GM23248 (cell line): Measurements from ENCODE around the gene UBE2E3. TPM values are rescaled to one million over a fixed set of nuclear protein-coding genes. Genes with fewer than 3 reads are reported as not detected.

Experiments
- DNase-seq: peaks from one replicate; pipeline ENCODE4 v3.0.0-alpha.2; 2015
- H2AFZ ChIP-seq: fragments of 200-600 bp; sonication (generic); 2 replicates; pipeline ENCODE4 v1.6.1; 2016; ENCODE audit warnings: antibody characterized with exemption
- H3F3A ChIP-seq: fragments of 200-600 bp; sonication (generic); 2 replicates; pipeline ENCODE4 v1.6.1; 2016; ENCODE audit warnings: mild to moderate bottlenecking, antibody characterized with exemption, mixed run types; ENCODE audit not compliant: insufficient read depth
- H3K27ac ChIP-seq: fragments of 200-600 bp; sonication (generic); 2 replicates; pipeline ENCODE4 v1.5.1; 2016; ENCODE audit warnings: mild to moderate bottlenecking
- H3K27me3 ChIP-seq: fragments of 200-600 bp; sonication (generic); replicated peaks from 2 replicates; pipeline ENCODE4 v1.6.1; 2016; ENCODE audit warnings: mild to moderate bottlenecking; ENCODE audit not compliant: insufficient read depth
- H3K36me3 ChIP-seq: fragments of 200-600 bp; sonication (generic); 2 replicates; pipeline ENCODE4 v1.6.1; 2016; ENCODE audit warnings: low read depth, mild to moderate bottlenecking
- H3K4me1 ChIP-seq: fragments of 200-600 bp; sonication (generic); 2 replicates; pipeline ENCODE4 v1.6.1; 2016; ENCODE audit warnings: mild to moderate bottlenecking; ENCODE audit not compliant: insufficient read depth
- H3K4me2 ChIP-seq: fragments of 200-600 bp; sonication (generic); one replicate; pipeline ENCODE4 v1.6.1; 2016; ENCODE audit warnings: mild to moderate bottlenecking; ENCODE audit not compliant: unreplicated experiment
- H3K4me3 ChIP-seq: fragments of 200-600 bp; sonication (generic); 2 replicates; pipeline ENCODE4 v1.5.1; 2016; ENCODE audit warnings: mild to moderate bottlenecking
- H3K79me2 ChIP-seq: fragments of 200-600 bp; sonication (generic); 2 replicates; pipeline ENCODE4 v1.6.1; 2016; ENCODE audit warnings: mild to moderate bottlenecking; ENCODE audit not compliant: insufficient read depth
- H3K9ac ChIP-seq: fragments of 200-600 bp; sonication (generic); 2 replicates; pipeline ENCODE4 v1.6.1; 2016; ENCODE audit warnings: mild to moderate bottlenecking
- H3K9me2 ChIP-seq: fragments of 200-600 bp; sonication (generic); 2 replicates; pipeline ENCODE4 v1.6.1; 2016; ENCODE audit warnings: mixed run types, mild to moderate bottlenecking, moderate library complexity; ENCODE audit not compliant: insufficient read depth
- H3K9me3 ChIP-seq: fragments of 200-600 bp; sonication (generic); one replicate; pipeline ENCODE4 v1.6.1; 2017; ENCODE audit warnings: low read depth
- H4K20me1 ChIP-seq: fragments of 200-600 bp; sonication (generic); 2 replicates; pipeline ENCODE4 v1.6.0; 2016; ENCODE audit not compliant: insufficient read depth
- EZH2 ChIP-seq: fragments of 200-600 bp; sonication (generic); IDR thresholded peaks from 2 replicates; pipeline ENCODE4 v1.6.1; 2018; ENCODE audit warnings: antibody characterized with exemption, mild to moderate bottlenecking; ENCODE audit not compliant: insufficient read depth, poor library complexity, severe bottlenecking
- EZH2phosphoT487 ChIP-seq: fragments of 200-600 bp; sonication (generic); IDR thresholded peaks from 2 replicates; pipeline ENCODE4 v1.6.1; 2018; ENCODE audit warnings: antibody characterized with exemption, moderate library complexity, mild to moderate bottlenecking, low read depth; ENCODE audit not compliant: insufficient read depth
- WGBS, 2 experiments: methylation state at CpG; one replicate each; pipeline ENCODE4 v1.1.6; 2015 to 2017; ENCODE audit warnings: low lambda C conversion rate in 2 of 2, low coverage in 1 of 2; ENCODE audit errors: missing lambda C conversion rate in 2 of 2; 5-methylcytosine and 5-hydroxymethylcytosine counted together
- in situ Hi-C: fragments of 300-500 bp; cut with MboI; formaldehyde crosslinking; loops from 2 replicates; pipeline ENCODE4 v1.15.0; 2020
- polyA plus RNA-seq: library from polyadenylated mRNA; unstranded; fragments of >200 nt; fragmentation: Nextera tagmentation; extraction: Ambion mirVana; gene quantifications from 2 replicates; pipeline ENCODE4 v1.2.1, GENCODE V29; 2016
- total RNA-seq: library from RNA; depleted of rRNA; stranded (reverse); fragments of >200 nt; shearing (Covaris generic); gene quantifications from 2 replicates; pipeline ENCODE4 v1.2.3, GENCODE V29; 2014

Gene UBE2E3
- total and polyA plus RNA-seq, 2 experiments from 2014 or later: 142 to 168 TPM

DNA sequence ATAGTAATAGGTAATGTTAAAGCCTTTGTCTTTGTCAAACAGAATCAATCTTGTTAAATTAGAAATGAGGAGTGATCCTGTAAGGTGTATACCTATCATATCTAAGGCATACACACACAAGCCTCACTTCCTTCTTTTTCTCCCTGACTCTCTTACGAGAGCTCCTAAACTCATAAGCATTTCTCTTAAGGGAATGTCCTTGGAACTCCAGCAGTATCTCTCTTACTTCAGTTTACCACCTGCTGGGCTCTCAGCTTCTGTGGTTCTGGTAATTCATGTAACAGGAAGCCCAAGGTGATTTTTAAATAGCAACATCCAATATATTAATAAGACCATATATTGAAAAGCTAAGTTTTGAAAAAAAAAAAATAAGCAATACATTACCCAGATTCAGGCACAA is 85.9 kb downstream of the UBE2E3 start:
- DNase-seq: no peak
- H3K9me3 ChIP-seq: no peaks in the 10 kb centered on the region
- no peaks in the 10 kb centered on the region for H3F3A ChIP-seq
- no peaks in the 10 kb centered on the region for H3K27me3 ChIP-seq
- no peak overlapping the region for H3K9ac ChIP-seq
- 100% methylated on average over 1 of the region's 1 CpG for WGBS, 2 experiments
- peaks cover 100% of the 10 kb centered on the region for H3K79me2 ChIP-seq
- H3K36me3 ChIP-seq: peaks cover 19% of the 10 kb centered on the region; the same call in 1 of the 2 replicates
- H3K9me2 ChIP-seq: no peaks in the 10 kb centered on the region
- no peak overlapping the region for H2AFZ ChIP-seq
- 0 out of 2 replicates have a peak, but pooled peaks cover 9% of the 10 kb centered on the region for H3K4me1 ChIP-seq
- in situ Hi-C loops: no loop called here
- H3K4me2 ChIP-seq: no peak overlapping the region
- TF ChIP-seq EZH2phosphoT487: no peak
- no peak for TF ChIP-seq EZH2
- no peak overlapping the region for H3K27ac ChIP-seq
- H4K20me1 ChIP-seq: no peaks in the 10 kb centered on the region
- no peak overlapping the region for H3K4me3 ChIP-seq

DNA sequence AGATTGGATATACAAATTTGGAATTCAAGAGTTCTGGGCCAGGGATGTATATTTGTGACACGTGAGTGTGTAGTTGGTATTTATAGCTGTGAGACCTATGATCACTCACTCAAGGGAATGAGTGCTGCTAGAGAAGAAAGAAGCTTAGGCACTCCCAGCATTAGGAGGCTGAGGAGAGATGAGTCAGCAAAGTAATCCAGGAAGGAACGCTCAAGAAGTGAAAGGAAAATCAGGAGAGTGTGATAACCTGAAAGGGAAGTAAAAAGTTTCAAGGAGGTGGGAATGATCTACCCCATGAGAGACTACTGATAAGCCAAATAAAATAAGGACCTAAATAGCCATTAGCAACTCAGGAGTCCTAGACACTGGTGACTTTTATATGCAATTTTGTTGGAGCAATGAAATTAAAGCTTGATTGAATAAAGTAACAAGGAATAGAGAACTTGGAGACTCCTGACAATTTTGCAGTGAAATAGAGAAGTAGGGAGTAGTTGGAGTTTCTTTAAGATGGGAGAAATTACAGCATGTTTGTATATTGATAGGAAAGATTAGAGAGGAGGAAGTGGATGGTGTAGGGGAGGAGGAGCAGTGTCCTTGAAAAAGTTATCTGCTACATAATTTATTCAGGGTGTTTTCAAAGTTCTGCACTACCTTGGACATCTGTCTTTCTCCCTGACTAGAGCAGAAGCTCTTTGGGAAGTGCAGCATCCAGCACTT is 89.9 kb downstream of the UBE2E3 start:
- Histone ChIP-seq H3K36me3 (no peaks in the 10 kb centered on the region), H3K27me3 (no peaks in the 10 kb centered on the region), H3K4me3 (no peak overlapping the region; the same call in 1 of the 2 replicates), H3K27ac (no peak overlapping the region), H3K9me3 (no peaks in the 10 kb centered on the region), H2AFZ (no peak overlapping the region), H3K9me2 (no peaks in the 10 kb centered on the region), H4K20me1 (no peaks in the 10 kb centered on the region), H3K79me2 (peaks cover 76% of the 10 kb centered on the region), H3K9ac (no peak overlapping the region), H3F3A (peaks cover 18% of the 10 kb centered on the region; the same call in 1 of the 2 replicates), H3K4me1 (peaks cover 34% of the 10 kb centered on the region), H3K4me2 (no peak overlapping the region)
- in situ Hi-C loops: no loop called here
- 55 to 70% methylated on average over 2 of the region's 2 CpGs for WGBS, 2 experiments
- no peak for TF ChIP-seq EZH2
- no peak for TF ChIP-seq EZH2phosphoT487
- peak; percentile 69 for DNase-seq

- Histone ChIP-seq H4K20me1 (no peaks in the 10 kb centered on the region), H3K9me3 (no peaks in the 10 kb centered on the region), H2AFZ (no peak overlapping the region), H3K4me3 (no peak overlapping the region), H3K79me2 (peaks cover 71% of the 10 kb centered on the region), H3K27ac (no peak overlapping the region), H3K9ac (no peak overlapping the region), H3K4me1 (peaks cover 34% of the 10 kb centered on the region), H3K27me3 (no peaks in the 10 kb centered on the region), H3K9me2 (no peaks in the 10 kb centered on the region), H3F3A (peaks cover 18% of the 10 kb centered on the region; the same call in 1 of the 2 replicates), H3K4me2 (no peak overlapping the region), H3K36me3 (no peaks in the 10 kb centered on the region)
- DNase-seq: no peak
- TF ChIP-seq EZH2 (no peak), EZH2phosphoT487 (no peak)
- in situ Hi-C loops: no loop called here
- WGBS, 2 experiments: 64 to 67% methylated on average over 5 of the region's 5 CpGs
These were observed 90.4 kb downstream of the UBE2E3 start for GRCh38 chr2:181070836-181071200.

DNA sequence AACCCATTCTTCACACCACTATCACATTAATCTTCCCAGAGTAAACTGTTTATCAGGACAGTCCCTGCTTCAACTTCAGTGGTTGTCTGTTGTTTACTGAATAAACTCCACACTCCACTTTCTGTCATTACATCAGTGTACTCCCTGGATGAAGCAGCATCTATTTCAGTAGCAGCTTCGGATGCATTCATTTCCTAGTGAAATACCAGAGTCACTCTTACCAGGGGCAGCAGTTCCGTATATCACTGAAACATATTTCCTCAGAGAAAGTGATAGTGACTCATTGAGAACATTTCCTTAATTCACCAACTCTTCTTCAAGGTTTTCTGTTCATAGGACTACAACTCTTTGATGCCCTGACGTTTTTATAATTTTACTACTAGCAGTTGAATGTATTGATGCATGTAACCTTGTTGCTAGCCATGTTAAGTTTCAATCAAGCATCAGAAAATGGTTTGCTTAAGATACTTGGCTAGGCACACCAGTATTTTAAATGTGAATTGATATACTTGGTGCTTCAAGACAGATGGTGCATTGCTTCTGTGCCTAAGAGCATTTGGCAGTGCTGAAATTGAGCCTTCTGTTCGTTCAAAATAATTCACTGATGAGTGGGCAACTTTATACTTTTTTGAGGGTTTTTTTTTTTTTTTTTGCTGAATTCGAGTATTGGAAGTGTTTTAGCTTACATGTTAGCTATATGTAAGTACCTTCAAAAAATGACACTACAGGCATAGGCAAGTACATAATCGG is 92.3 kb downstream of the UBE2E3 start:
- Histone ChIP-seq H3K9me3 (no peaks in the 10 kb centered on the region), H3K27ac (no peak overlapping the region), H3K4me3 (no peak overlapping the region), H3F3A (peaks cover 18% of the 10 kb centered on the region; the same call in 1 of the 2 replicates), H3K4me1 (peaks cover 34% of the 10 kb centered on the region), H3K27me3 (no peaks in the 10 kb centered on the region), H4K20me1 (no peaks in the 10 kb centered on the region), H3K4me2 (no peak overlapping the region), H3K79me2 (peaks cover 53% of the 10 kb centered on the region), H3K9ac (no peak overlapping the region), H2AFZ (no peak overlapping the region), H3K9me2 (no peaks in the 10 kb centered on the region), H3K36me3 (no peaks in the 10 kb centered on the region)
- in situ Hi-C loops: no loop called here
- peak; percentile 46 for DNase-seq
- WGBS, 2 experiments: 62 to 67% methylated on average over 6 of the region's 6 CpGs
- TF ChIP-seq EZH2phosphoT487 (no peak), EZH2 (no peak)
